PC-3 (cell line): ENCODE results near the gene ABCG1. TPM values are rescaled to one million over a fixed set of nuclear protein-coding genes. Genes with fewer than 3 reads are reported as not detected.

Experiments
- ATAC-seq: fragments of 200-7000 bp; cut with Tn5 transposase; 2 replicates; pipeline ENCODE4 v1.9.1; 2020; ENCODE audit warnings: mild to moderate bottlenecking, moderate library complexity
- BruUV-seq: library from RNA; stranded (reverse); fragments of 400-500 nt; replicated peaks from 2 replicates; lab custom pipeline; 2021; lab: Mats Ljungman, UMichigan
- CTCF ChIA-PET: fragments of 300-600 bp; sonication (Branson Sonifier 250); formaldehyde crosslinking; loops from one replicate; lab custom pipeline; 2022; ENCODE audit warnings: antibody characterized with exemption; lab: Charles Lee
- POLR2A ChIA-PET: fragments of 300-600 bp; sonication (Branson Sonifier 250); formaldehyde crosslinking; loops from one replicate; lab custom pipeline; 2022; ENCODE audit warnings: antibody characterized with exemption; ENCODE audit not compliant: unreplicated experiment; lab: Charles Lee
- DNase-seq: peaks from one replicate; pipeline ENCODE4 v3.0.0-alpha.2; 2015
- H2AFZ ChIP-seq: fragments of 300-600 bp; sonication (generic); 2 replicates; pipeline ENCODE4 v1.6.0; 2016; ENCODE audit warnings: antibody characterized with exemption, low read length
- H3F3A ChIP-seq: fragments of 300-600 bp; sonication (generic); one replicate; pipeline ENCODE4 v1.6.0; 2017; ENCODE audit warnings: antibody characterized with exemption, low read length, control low read depth, mild to moderate bottlenecking; ENCODE audit not compliant: unreplicated experiment
- H3K27ac ChIP-seq: fragments of 300-600 bp; sonication (generic); 2 replicates; pipeline ENCODE4 v1.5.1; 2016; ENCODE audit warnings: mild to moderate bottlenecking, low read length
- H3K27me3 ChIP-seq: fragments of 300-600 bp; sonication (generic); 2 replicates; pipeline ENCODE4 v1.6.1; 2016; ENCODE audit warnings: low read length, mixed read lengths
- H3K36me3 ChIP-seq: fragments of 300-600 bp; sonication (generic); 2 replicates; pipeline ENCODE4 v1.6.1; 2016; ENCODE audit warnings: low read depth, mixed run types, low read length, mixed read lengths
- H3K4me1 ChIP-seq: fragments of 300-600 bp; sonication (generic); 2 replicates; pipeline ENCODE4 v1.5.1; 2016; ENCODE audit warnings: low read length; ENCODE audit not compliant: insufficient read depth
- H3K4me2 ChIP-seq: fragments of 300-600 bp; sonication (generic); 2 replicates; pipeline ENCODE4 v1.6.0; 2016; ENCODE audit warnings: low read length
- H3K4me3 ChIP-seq: fragments of 300-600 bp; sonication (generic); 2 replicates; pipeline ENCODE4 v1.5.1; 2016; ENCODE audit warnings: mild to moderate bottlenecking, low read length, mixed read lengths
- H3K79me2 ChIP-seq: fragments of 300-600 bp; sonication (generic); 2 replicates; pipeline ENCODE4 v1.6.1; 2017; ENCODE audit warnings: low read length, mixed read lengths
- H3K9ac ChIP-seq: fragments of 300-600 bp; sonication (generic); 2 replicates; pipeline ENCODE4 v1.6.0; 2016; ENCODE audit warnings: mild to moderate bottlenecking, low read length
- H3K9me2 ChIP-seq: fragments of 300-600 bp; sonication (generic); replicated peaks from 2 replicates; pipeline ENCODE4 v1.6.1; 2016; ENCODE audit warnings: mixed run types, low read length, mixed read lengths
- H3K9me3 ChIP-seq: fragments of 300-600 bp; sonication (generic); 2 replicates; pipeline ENCODE4 v1.6.1; 2016; ENCODE audit warnings: low read length, mixed read lengths
- H4K20me1 ChIP-seq: fragments of 300-600 bp; sonication (generic); 2 replicates; pipeline ENCODE4 v1.6.1; 2016; ENCODE audit warnings: low read length, mixed read lengths
- CTCF ChIP-seq: fragments of 300-600 bp; sonication (generic); conservative IDR thresholded peaks from 2 replicates; pipeline ENCODE4 v1.5.1; 2017; ENCODE audit warnings: antibody characterized with exemption, low read depth, mild to moderate bottlenecking, low read length
- EZH2 ChIP-seq: fragments of 300-600 bp; sonication (generic); IDR thresholded peaks from one replicate; pipeline ENCODE4 v1.6.1; 2017; ENCODE audit warnings: antibody characterized with exemption, mild to moderate bottlenecking, low read length; ENCODE audit not compliant: unreplicated experiment
- EZH2phosphoT487 ChIP-seq: fragments of 300-600 bp; sonication (generic); IDR thresholded peaks from 2 replicates; pipeline ENCODE4 v1.6.1; 2018; ENCODE audit warnings: mild to moderate bottlenecking, antibody characterized with exemption, low read length, borderline replicate concordance
- intact Hi-C: fragments of 100-400 bp; cut with micrococcal nuclease; formaldehyde crosslinking; loops from 2 replicates; pipeline ENCODE4 v1.9.0; 2023
- total RNA-seq: library from RNA; depleted of rRNA; stranded (reverse); fragments of >200 nt; gene quantifications from 2 replicates; pipeline ENCODE4 v1.2.3, GENCODE V29; 2014

Gene ABCG1
- total RNA-seq, 1 experiment from 2014 or later = 0.66 TPM

DNA sequence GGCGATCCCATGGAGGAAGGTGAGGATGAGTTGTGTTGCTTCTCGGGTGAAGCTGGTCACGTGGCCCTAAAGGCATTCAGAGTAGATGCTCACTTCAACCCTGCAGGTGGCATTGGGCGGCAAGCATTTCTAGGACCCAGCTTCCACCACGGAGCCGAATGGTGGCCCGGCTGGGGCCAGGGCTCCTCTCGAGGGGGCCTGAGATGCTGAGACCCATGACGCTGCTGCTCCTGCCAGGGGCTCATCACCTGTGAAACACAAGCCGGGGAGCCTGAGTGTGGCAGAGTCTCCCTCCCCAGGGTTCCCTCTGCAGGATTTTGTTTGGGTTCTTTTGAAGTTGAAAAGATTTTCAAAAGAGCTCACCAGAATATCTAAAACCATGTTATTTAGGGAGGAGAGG is 41.2 kb downstream of the ABCG1 start:
- ATAC-seq = no peak
- no TSS peak for BruUV-seq
- H3K4me1 ChIP-seq = peaks cover 14% of the 10 kb centered on the region
- H3K27me3 ChIP-seq = no peaks in the 10 kb centered on the region; the same call in 1 of the 2 replicates
- no peak overlapping the region for H2AFZ ChIP-seq
- H4K20me1 ChIP-seq = no peaks in the 10 kb centered on the region
- H3K9me2 ChIP-seq = no peaks in the 10 kb centered on the region
- intact Hi-C loops = no loop called here
- H3K4me3 ChIP-seq = no peak overlapping the region
- no peaks in the 10 kb centered on the region for H3F3A ChIP-seq
- no peaks in the 10 kb centered on the region for H3K36me3 ChIP-seq
- H3K4me2 ChIP-seq = no peak overlapping the region
- H3K27ac ChIP-seq = no peak overlapping the region
- no peaks in the 10 kb centered on the region for H3K9me3 ChIP-seq
- POLR2A ChIA-PET = no interaction called here
- TF ChIP-seq CTCF = no peak
- no peak for TF ChIP-seq EZH2phosphoT487
- no peak for TF ChIP-seq EZH2
- DNase-seq = no peak
- CTCF ChIA-PET = interaction anchor here (0.6 kb wide), 1 partner anchor 74 kb away, joined by 3 read pairs; no protein-coding TSS in a partner anchor
- H3K79me2 ChIP-seq = no peaks in the 10 kb centered on the region
- no peak overlapping the region for H3K9ac ChIP-seq

- H3K9me2 ChIP-seq = no peaks in the 10 kb centered on the region
- no peak for DNase-seq
- H3K9me3 ChIP-seq = no peaks in the 10 kb centered on the region
- no peaks in the 10 kb centered on the region for H3F3A ChIP-seq
- POLR2A ChIA-PET = no interaction called here
- no peak overlapping the region for H3K9ac ChIP-seq
- H3K79me2 ChIP-seq = no peaks in the 10 kb centered on the region
- H4K20me1 ChIP-seq = no peaks in the 10 kb centered on the region
- H3K4me3 ChIP-seq = no peak overlapping the region
- H3K4me2 ChIP-seq = no peak overlapping the region
- H2AFZ ChIP-seq = no peak overlapping the region
- intact Hi-C loops = no loop called here
- BruUV-seq = no TSS peak
- no peaks in the 10 kb centered on the region for H3K36me3 ChIP-seq
- peaks cover 14% of the 10 kb centered on the region for H3K4me1 ChIP-seq
- TF ChIP-seq EZH2phosphoT487 (no peak), CTCF (no peak), EZH2 (no peak)
- CTCF ChIA-PET = no interaction called here
- no peaks in the 10 kb centered on the region for H3K27me3 ChIP-seq
- ATAC-seq = no peak
- no peak overlapping the region for H3K27ac ChIP-seq
Measured at GRCh38 chr21:42261829-42262200, 42.9 kb downstream of the ABCG1 start.

DNA sequence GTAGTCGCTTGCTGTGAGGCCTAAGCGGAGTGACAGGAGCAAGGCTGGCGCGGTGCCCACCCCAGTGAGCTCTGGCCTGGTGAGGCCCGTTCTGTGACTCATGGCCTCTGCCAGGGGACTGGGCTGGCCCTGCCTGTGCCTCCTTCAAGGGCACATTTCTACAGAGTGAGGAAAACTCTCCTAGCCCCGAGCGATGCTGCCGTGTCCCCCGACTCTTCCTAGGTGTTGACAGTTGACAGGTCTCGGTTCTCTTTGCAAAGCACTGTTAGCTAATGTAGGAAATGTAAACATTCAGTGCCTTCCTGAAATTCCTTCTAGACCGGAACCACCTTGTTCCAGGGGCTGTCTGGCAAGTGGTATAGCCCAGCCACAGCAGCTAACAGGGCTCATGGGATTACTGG is 43.9 kb downstream of the ABCG1 start:
- H3K9me2 ChIP-seq = no peaks in the 10 kb centered on the region
- DNase-seq = peak; percentile 77
- no peaks in the 10 kb centered on the region for H4K20me1 ChIP-seq
- peak overlapping the region; percentile 52; the same call in 1 of the 2 replicates for H2AFZ ChIP-seq
- H3K4me2 ChIP-seq = peak overlapping the region; percentile 43
- no peak overlapping the region for H3K9ac ChIP-seq
- ATAC-seq = peak; percentile 90
- no TSS peak for BruUV-seq
- H3K36me3 ChIP-seq = no peaks in the 10 kb centered on the region
- ChIA-PET POLR2A (no interaction called here), CTCF (no interaction called here)
- H3K4me3 ChIP-seq = no peak overlapping the region
- H3K27ac ChIP-seq = no peak overlapping the region
- TF ChIP-seq EZH2 (no peak), EZH2phosphoT487 (no peak), CTCF (no peak)
- H3F3A ChIP-seq = no peaks in the 10 kb centered on the region
- no peaks in the 10 kb centered on the region for H3K27me3 ChIP-seq
- H3K9me3 ChIP-seq = no peaks in the 10 kb centered on the region
- no peaks in the 10 kb centered on the region for H3K79me2 ChIP-seq
- intact Hi-C loops = no loop called here
- peaks cover 14% of the 10 kb centered on the region for H3K4me1 ChIP-seq
